ENCODE measurements around the gene MED25.

MED25 gene

DNA sequence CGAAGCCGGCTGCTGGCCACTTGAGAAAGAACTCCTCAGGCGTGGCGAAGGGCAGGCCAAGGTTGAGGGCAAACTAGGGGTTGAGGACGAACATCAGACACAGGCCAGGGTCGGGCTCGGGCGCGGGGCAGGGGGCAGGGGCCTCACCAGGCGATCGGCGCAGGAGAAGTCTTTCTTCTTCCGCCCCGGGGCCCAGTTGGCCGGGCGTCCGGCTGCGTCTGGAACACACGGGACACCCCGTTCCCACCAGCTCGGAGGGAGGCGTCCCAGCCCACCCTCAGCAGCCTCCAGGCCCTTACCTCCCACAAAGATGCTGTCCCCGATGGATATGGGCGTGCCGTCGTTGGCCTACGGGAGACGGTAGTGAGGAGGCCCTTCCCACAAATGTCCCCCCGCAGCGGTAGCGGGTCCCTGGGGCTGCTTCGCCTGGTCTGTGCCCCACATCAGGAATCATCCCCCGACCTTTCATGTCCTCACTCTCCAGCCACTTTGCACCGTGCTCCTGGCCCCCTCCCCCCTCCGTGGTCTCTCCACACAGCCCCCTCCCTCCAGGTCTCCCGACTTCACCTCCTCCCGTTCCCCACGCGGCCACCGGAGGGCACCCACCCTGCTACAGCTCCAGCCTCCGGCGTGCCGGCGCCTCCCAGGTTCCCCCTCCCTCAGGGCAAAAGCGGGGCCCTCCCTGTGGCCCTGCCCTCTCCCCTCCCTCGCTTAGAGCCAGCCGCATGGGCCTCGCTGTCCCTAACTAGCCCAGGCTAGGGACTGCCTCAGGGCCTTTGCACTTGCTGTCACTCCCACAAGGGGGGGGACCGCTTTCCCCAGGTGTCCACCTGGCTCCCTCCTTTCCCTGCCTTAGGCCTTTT is 44.5 kb downstream of the MED25 start:
- Histone ChIP-seq H3K9me3 (replicated peaks in 1 of 11) (no peaks in the 10 kb centered on the region), H3K4me3 (no peak overlapping the region), H4K20me1 (peaks cover 35 to 91% (median 78%) of the 10 kb centered on the region in 11 experiments; a peak in 21 of 22 replicates), H3K27me3 (no peaks in the 10 kb centered on the region), H3K4me2 (no peak overlapping the region), H3K4me1 (peaks cover 20 to 36% (median 28%) of the 10 kb centered on the region in 10 experiments), H3K9ac (peak overlapping the region in 1 of 11 experiments; percentile 9; a peak in 1 of 22 replicates), H3K27ac (0 out of 22 replicates have a peak overlapping the region, but pooled peaks of 1 of the 11 experiments have one; percentile 3), H3K36me3 (peaks cover 65 to 76% (median 70%) of the 10 kb centered on the region in 11 experiments)
- TF ChIP-seq Cebpa-rat (IDR thresholded peaks at IDR 0.05): no peak

DNA sequence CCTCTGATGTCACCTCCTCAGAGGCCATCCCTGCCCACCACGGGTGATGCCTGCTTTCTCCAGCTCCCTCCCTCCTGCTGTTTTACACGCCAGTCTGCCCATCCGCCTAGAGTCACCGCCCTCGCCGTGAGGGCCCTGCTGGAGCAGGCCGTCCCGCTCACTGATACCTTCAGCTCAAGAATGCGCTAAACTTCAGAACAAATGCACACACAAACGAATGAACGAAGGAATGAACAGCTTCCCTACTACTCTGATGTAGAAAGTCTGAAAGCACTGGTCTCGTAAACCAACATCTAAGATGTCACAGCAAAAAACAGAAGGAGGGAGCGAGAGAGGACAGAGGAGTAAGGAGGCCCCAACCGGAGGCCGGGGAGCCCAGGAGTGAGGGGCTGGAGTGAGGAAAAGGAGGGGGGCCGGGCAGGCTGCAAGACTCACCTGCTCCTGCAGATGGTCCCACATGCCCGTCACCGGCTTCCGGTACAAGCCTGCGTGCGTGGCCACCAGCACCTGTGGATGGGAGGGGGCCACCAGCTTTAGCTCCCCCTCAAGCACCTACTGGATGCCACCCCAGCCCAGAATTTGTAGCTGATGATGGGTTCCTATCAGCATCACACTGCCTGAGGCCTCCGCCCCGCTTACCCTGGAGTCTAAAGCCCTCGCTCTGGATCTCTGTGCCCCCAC is 45.3 kb downstream of the MED25 start:
- Histone ChIP-seq H3K4me3 (no peak overlapping the region), H3K27ac (0 out of 22 replicates have a peak overlapping the region, but pooled peaks of 1 of the 11 experiments have one; percentile 3)
- TF ChIP-seq Cebpa-rat (IDR thresholded peaks at IDR 0.05): no peak

DNA sequence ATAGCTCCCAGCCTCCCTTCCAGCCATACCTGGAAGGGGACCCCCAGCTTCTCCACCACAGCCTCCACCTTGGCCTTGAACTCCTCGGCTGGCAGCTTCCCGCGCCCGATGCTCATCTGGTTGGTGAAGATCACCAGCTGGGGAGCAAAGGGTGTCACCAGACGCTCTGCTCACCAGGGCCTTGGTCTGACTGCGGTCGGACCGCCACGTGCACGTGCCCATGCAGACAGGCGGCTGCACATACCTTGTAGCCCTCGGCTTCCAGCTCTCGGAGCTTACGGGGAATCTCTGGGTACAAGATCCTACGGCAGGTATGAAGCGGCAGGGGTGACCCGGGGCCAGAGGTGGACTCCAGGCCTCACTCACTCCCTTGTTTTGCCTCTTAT is 45.8 kb downstream of the MED25 start:
- Histone ChIP-seq H3K4me3 (no peak overlapping the region), H4K20me1 (peaks cover 22 to 78% (median 65%) of the 10 kb centered on the region in 11 experiments; a peak in 21 of 22 replicates), H3K9me3 (replicated peaks in 1 of 11) (no peaks in the 10 kb centered on the region), H3K36me3 (peaks cover 52 to 63% (median 57%) of the 10 kb centered on the region in 11 experiments), H3K4me1 (peaks cover 33 to 48% (median 42%) of the 10 kb centered on the region in 10 experiments), H3K9ac (peak overlapping the region in 4 of 11 experiments; percentile 11 to 84 (median 20); a peak in 2 of 22 replicates), H3K4me2 (peak overlapping the region in 3 of 11 experiments; percentile 91 to 99 (median 94); a peak in 5 of 22 replicates), H3K27me3 (no peaks in the 10 kb centered on the region), H3K27ac (no peak overlapping the region)
- TF ChIP-seq Cebpa-rat (IDR thresholded peaks at IDR 0.05): no peak

More for the DNA sequence above, 45.3 kb downstream of the MED25 start:
- H3K36me3 ChIP-seq: peaks cover 58 to 68% (median 63%) of the 10 kb centered on the region in 11 experiments
- H3K27me3 ChIP-seq: no peaks in the 10 kb centered on the region
- no peaks in the 10 kb centered on the region for H3K9me3 ChIP-seq (replicated peaks in 1 of 11)
- H3K4me2 ChIP-seq: no peak overlapping the region; a peak in 1 of 22 replicates
- H3K9ac ChIP-seq: peak overlapping the region in 3 of 11 experiments; percentile 9 to 26 (median 13); a peak in 2 of 22 replicates
- peaks cover 28 to 43% (median 36%) of the 10 kb centered on the region in 10 experiments for H3K4me1 ChIP-seq
- peaks cover 27 to 83% (median 71%) of the 10 kb centered on the region in 11 experiments; a peak in 21 of 22 replicates for H4K20me1 ChIP-seq

DNA sequence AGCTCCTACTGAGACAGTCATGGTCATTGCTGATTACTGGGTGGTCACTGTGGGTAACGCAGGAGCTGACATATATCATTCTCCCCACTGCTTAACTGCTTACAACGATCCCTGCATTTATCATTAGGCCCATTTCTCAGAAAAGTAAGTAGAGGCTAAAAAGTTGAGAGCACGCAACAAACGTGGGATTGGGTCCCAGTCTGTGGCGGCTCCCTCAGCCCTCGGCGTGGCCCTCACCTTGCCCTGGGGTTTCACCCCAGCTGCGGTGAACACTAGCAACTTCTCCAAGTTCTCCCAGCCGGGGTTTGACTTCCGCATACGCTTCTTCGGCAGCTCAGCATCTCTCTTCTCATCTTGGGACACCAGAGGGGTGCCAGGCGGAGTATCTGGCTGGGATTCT is 46.8 kb downstream of the MED25 start:
- peak overlapping the region in 7 of 10 experiments; percentile 80 to 97 (median 89); a peak in 12 of 20 replicates for H3K4me3 ChIP-seq
- peak overlapping the region in 4 of 11 experiments; percentile 11 to 86 (median 52); a peak in 6 of 22 replicates for H3K9ac ChIP-seq
- peaks cover 22 to 68% (median 58%) of the 10 kb centered on the region in 11 experiments; a peak in 21 of 22 replicates for H4K20me1 ChIP-seq
- peaks cover 37 to 52% (median 46%) of the 10 kb centered on the region in 10 experiments for H3K4me1 ChIP-seq
- peak overlapping the region in 6 of 11 experiments; percentile 8 to 33 (median 20); a peak in 6 of 22 replicates for H3K27ac ChIP-seq
- H3K4me2 ChIP-seq: peak overlapping the region; percentile 75 to 99 (median 97)
- TF ChIP-seq Cebpa-rat (IDR thresholded peaks at IDR 0.05): no peak
- H3K27me3 ChIP-seq: no peaks in the 10 kb centered on the region
- no peaks in the 10 kb centered on the region for H3K9me3 ChIP-seq (replicated peaks in 1 of 11)
- peaks cover 46 to 53% (median 48%) of the 10 kb centered on the region in 11 experiments for H3K36me3 ChIP-seq

DNA sequence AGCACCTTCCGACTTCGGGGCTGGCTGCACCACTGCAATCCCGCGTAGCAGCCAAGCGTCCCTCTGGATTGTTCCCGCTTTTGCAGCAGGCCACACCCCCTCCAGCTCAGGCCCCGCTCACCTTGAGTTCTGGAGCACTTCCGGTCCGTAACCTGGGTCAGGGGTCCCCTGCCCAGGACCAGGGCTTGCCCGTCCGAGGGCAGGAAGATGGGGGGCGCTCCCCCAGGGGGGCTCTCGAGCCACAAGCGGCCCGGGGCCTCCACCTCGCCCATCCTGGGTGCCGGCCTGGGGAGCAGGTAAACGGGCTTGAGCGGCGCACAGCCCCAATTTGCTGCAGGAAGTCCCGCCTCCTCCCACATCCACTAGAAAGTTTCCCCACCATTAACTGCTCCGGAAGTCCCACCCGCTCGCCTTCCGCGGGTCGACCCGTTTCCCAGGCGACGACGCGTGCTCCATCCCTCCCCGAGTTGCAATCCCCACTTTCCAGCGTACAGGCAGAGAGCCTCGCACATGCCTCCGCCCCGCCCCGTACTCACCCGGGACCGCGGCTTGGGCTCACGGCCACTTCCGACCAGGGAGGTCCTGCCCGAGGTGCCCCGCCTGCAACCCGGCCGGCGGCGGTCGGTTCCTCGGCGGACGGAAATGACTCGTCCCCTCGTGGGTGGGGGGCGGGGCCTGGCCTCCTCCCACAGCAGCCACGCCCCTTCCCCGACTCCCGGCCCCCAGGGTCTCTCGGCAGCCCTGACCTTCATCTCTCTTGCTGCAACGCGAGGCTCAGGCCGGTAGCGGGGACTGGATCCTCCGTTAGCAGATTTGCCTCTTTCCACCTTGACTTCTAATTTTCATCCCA is 49.1 kb downstream of the MED25 start, which contains the start of gene PNKP:
TSS of gene PNKP (minus strand) at position 644 of the 850 bp plus-strand sequence. CDS start at position 272, 372 bp downstream.
- H3K9ac ChIP-seq: peak within 1 kb of the TSS; percentile 75 to 87 (median 83)
- peak within 1 kb of the TSS; percentile 79 to 97 (median 88) for H3K4me3 ChIP-seq
- no peaks in the 10 kb centered on the region for H3K9me3 ChIP-seq (replicated peaks in 1 of 11)
- H4K20me1 ChIP-seq: peaks cover 22 to 49% (median 45%) of the 10 kb centered on the region in 11 experiments; a peak in 21 of 22 replicates
- peaks cover 27 to 47% (median 37%) of the 10 kb centered on the region in 11 experiments for H3K36me3 ChIP-seq
- peak within 1 kb of the TSS; percentile 75 to 99 (median 97) for H3K4me2 ChIP-seq
- H3K27me3 ChIP-seq: no peaks in the 10 kb centered on the region
- TF ChIP-seq Cebpa-rat (IDR thresholded peaks at IDR 0.05): no peak
- H3K27ac ChIP-seq: peak within 1 kb of the TSS; percentile 74 to 95 (median 84)
- H3K4me1 ChIP-seq: peaks cover 47 to 75% (median 64%) of the 10 kb centered on the region in 10 experiments

DNA sequence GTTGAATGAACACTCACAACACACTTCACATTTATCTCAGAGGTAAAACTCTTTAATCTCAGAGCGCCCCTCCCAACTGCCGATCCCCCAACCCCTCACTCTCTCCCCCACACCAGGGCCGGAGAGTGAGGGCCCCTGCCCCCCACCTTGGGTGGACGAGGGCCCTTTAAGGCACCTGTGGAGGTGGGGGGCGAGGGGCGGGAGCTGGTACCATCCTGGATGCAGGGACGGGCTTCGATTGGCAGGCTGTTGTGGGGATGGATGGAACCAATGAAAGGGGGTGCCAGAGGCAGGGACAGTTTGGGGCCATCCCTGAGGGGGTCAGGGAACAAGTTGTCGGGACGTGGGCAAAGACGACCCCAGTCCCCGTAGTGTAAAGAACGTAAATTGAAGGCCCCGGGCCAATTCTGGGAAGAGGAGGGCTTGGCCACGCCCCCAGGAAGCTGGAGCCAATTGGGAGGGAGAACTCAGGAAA is 51.0 kb downstream of the MED25 start:
- Histone ChIP-seq H3K4me3 (peak overlapping the region; percentile 43 to 65 (median 51)), H3K4me2 (peak overlapping the region; percentile 75 to 99 (median 97)), H3K27me3 (no peaks in the 10 kb centered on the region), H3K27ac (peak overlapping the region; percentile 25 to 95 (median 84); a peak in 21 of 22 replicates), H3K36me3 (peaks cover 10 to 46% (median 21%) of the 10 kb centered on the region in 11 experiments), H3K4me1 (peaks cover 47 to 87% (median 68%) of the 10 kb centered on the region in 10 experiments), H3K9me3 (replicated peaks in 1 of 11) (no peaks in the 10 kb centered on the region), H3K9ac (peak overlapping the region; percentile 50 to 82 (median 69); a peak in 20 of 22 replicates), H4K20me1 (peaks cover 11 to 31% (median 27%) of the 10 kb centered on the region in 11 experiments; a peak in 21 of 22 replicates)
- no peak for TF ChIP-seq Cebpa-rat (IDR thresholded peaks at IDR 0.05)

DNA sequence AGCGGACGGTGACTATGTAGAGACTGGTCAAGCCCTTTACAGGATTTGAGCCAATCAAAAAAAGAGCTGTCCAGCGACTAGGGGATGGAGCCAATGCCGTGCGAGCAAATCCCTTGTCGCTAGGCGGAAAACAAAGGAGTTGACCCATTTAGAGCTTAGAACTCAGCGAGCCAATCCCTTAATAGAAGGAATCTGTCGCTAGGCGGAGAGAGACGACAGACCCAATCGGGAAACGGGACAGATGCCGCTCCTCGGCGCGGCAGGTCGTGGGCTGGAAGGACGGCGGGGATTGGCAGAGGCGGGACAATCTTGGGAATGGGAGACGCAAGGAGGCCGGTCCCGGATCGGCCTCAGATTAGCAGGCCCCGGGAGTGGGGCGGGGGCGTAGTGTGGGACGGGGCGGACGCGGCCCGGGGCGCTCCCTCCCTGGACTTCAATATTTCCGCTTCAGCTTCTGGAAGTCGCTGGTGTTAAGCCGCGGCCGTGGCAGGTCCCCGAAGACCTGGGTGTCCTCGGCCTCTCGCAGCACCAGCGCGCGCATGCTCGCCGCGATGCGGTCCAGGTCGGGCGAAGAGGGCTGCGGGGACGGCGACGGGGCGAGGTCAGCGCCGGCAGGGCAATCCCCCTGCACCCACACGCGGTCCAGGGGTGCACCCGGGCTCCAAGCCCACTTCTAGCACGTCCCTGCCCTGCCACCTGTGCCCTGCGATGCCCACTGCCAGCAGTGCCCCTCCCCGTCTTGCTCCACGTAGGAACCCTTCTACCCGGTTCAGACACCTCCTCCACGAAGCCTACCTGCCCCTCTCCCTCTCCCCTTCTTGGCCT is 51.6 kb downstream of the MED25 start:
- H3K9me3 ChIP-seq (replicated peaks in 1 of 11): no peaks in the 10 kb centered on the region
- H3K4me3 ChIP-seq: peak overlapping the region; percentile 53 to 71 (median 62)
- no peaks in the 10 kb centered on the region for H3K27me3 ChIP-seq
- peaks cover 47 to 87% (median 68%) of the 10 kb centered on the region in 10 experiments for H3K4me1 ChIP-seq
- peaks cover 4 to 46% (median 17%) of the 10 kb centered on the region in 11 experiments for H3K36me3 ChIP-seq
- peaks cover 4 to 24% (median 20%) of the 10 kb centered on the region in 11 experiments; a peak in 20 of 22 replicates for H4K20me1 ChIP-seq
- no peak for TF ChIP-seq Cebpa-rat (IDR thresholded peaks at IDR 0.05)
- H3K4me2 ChIP-seq: peak overlapping the region; percentile 91 to 99 (median 97)
- H3K9ac ChIP-seq: peak overlapping the region; percentile 76 to 86 (median 82)
- peak overlapping the region; percentile 70 to 95 (median 82) for H3K27ac ChIP-seq

Data from BLaER1 treated with 17β-estradiol and CSF1 and Interleukin-3, amounts not matched to agents 10 nM and 100 nM (cell line).